D721Med (cell line): ENCODE data around the gene SCYL1.
"Not testable (repeated sequence)": the region's sequence is repeated elsewhere in the genome, so short reads cannot be mapped to it uniquely, and the experiment has no call there.

Experiments
- DNase-seq: peaks from one replicate; pipeline ENCODE4 v3.0.0; 2011; ENCODE audit warnings: low spot score; ENCODE audit not compliant: insufficient read length
- FAIRE-seq: peaks from 2 replicates; lab custom pipeline; 2011; peaks lifted over from hg19 to GRCh38; lab: Jason Lieb, UNC
- CTCF ChIP-seq: IDR thresholded peaks from 2 replicates; pipeline ENCODE4 v1.5.1; 2012; ENCODE audit warnings: mild to moderate bottlenecking, control low read depth; ENCODE audit not compliant: insufficient read depth; ENCODE audit errors: missing control alignments

SCYL1 gene

DNA sequence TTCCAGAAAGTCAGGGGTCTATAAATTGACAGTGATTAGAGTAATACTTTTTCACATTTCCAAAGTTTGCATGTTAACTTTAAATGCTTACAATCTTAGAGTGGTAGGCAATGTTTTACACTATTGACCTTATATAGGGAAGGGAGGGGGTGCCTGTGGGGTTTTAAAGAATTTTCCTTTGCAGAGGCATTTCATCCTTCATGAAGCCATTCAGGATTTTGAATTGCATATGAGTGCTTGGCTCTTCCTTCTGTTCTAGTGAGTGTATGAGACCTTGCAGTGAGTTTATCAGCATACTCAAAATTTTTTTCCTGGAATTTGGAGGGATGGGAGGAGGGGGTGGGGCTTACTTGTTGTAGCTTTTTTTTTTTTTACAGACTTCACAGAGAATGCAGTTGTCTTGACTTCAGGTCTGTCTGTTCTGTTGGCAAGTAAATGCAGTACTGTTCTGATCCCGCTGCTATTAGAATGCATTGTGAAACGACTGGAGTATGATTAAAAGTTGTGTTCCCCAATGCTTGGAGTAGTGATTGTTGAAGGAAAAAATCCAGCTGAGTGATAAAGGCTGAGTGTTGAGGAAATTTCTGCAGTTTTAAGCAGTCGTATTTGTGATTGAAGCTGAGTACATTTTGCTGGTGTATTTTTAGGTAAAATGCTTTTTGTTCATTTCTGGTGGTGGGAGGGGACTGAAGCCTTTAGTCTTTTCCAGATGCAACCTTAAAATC is 20.8 kb upstream of the SCYL1 start:
- no peak for TF ChIP-seq CTCF
- no peak for DNase-seq
- FAIRE-seq: no peak

DNA sequence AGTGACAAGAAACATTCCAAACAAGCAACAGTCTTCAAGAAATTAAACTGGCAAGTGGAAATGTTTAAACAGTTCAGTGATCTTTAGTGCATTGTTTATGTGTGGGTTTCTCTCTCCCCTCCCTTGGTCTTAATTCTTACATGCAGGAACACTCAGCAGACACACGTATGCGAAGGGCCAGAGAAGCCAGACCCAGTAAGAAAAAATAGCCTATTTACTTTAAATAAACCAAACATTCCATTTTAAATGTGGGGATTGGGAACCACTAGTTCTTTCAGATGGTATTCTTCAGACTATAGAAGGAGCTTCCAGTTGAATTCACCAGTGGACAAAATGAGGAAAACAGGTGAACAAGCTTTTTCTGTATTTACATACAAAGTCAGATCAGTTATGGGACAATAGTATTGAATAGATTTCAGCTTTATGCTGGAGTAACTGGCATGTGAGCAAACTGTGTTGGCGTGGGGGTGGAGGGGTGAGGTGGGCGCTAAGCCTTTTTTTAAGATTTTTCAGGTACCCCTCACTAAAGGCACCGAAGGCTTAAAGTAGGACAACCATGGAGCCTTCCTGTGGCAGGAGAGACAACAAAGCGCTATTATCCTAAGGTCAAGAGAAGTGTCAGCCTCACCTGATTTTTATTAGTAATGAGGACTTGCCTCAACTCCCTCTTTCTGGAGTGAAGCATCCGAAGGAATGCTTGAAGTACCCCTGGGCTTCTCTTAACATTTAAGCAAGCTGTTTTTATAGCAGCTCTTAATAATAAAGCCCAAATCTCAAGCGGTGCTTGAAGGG is 20.0 kb upstream of the SCYL1 start:
- no peak for FAIRE-seq
- no peak for TF ChIP-seq CTCF
- DNase-seq: no peak

- FAIRE-seq (no peak), DNase-seq (no peak)
- TF ChIP-seq CTCF: no peak
Observed at GRCh38 chr11:65505466-65506289, 19.2 kb upstream of the SCYL1 start.

- no peak for DNase-seq
- no peak for FAIRE-seq
- no peak for TF ChIP-seq CTCF
Observed at GRCh38 chr11:65506290-65506771, 18.6 kb upstream of the SCYL1 start.

DNA sequence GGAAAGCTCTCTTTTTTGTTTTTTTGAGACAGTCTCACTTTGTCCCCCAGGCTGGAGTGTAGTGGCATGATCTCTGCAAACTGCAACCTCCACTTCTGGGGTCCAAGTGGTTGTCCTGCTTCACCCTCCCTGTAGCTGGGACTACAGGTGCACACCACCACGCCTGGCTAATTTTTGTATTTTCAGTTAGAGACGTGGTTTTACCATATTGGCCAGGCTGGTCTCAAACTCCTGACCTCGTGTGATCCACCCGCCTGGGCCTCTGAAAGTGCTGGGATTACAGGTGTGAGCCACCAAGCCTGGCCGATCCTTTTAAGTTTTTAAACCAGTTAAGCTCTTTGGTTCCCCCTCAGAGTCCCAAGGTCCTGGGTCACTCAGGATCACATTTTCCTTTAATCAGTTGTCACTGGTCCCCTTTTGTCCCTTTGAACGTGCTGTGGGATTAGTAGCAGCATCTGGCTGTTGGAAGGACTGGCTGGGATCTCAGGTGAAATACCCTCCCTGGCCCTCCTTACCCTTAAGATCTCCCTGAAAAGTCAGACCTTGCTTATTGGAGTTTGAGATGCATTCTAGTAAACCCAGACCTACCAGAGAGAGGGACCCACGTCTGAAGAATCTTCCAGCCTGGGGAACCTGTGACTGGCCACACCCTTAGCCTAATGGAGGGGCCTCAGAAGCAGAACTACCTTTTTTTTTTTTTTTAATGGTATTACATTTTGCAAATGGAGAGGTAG is 17.9 kb upstream of the SCYL1 start:
- FAIRE-seq (no peak), DNase-seq (no peak)
- TF ChIP-seq CTCF: no peak

DNA sequence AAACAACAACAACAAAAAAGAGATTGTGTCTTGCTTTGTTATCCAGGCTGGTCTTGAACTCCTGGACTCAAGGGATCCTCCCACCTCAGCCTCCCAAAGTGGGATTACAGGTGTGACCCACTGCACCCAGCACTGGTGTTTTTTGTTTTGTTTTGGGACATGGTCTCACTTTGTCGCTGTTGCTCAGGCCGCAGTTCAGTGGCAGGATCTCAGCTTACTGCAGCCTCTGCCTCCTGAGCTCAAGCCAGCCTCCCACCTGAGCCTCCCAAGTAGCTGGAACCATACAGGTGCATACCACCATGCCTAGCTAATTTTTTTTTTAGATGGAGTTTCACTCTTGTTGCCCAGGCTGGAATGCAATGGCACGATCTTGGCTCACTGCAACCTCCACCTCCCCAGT is 12.6 kb upstream of the SCYL1 start:
- not testable (repeated sequence) for FAIRE-seq, DNase-seq
